ENCODE measurements around the gene CPT1B.

The CPT1B gene

DNA sequence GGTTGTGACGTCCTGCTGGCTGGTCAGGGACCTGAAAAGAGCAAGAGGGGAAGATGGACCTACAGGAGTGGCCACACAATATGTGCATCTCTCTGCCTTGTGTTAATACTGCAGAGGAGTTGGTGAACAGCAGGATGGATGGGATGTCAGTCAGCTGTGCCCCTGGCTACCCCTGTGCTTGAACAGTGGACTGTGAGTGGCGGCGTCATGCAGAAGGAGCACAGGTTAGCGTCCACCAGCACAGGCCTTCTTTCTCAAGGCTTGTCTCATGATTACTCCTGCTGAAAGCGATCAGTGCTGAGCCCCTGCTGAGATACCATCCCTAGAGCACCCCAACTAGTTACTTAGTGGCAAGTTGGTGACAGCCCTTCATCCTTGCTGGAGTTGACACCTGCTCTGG lies 8.2 kb upstream of the CPT1B start:
- no peaks in the 10 kb centered on the region for H3K36me3 ChIP-seq (ENCODE audit: control insufficient read depth, insufficient read depth, low read length)
- TF ChIP-seq, protein P1, sequence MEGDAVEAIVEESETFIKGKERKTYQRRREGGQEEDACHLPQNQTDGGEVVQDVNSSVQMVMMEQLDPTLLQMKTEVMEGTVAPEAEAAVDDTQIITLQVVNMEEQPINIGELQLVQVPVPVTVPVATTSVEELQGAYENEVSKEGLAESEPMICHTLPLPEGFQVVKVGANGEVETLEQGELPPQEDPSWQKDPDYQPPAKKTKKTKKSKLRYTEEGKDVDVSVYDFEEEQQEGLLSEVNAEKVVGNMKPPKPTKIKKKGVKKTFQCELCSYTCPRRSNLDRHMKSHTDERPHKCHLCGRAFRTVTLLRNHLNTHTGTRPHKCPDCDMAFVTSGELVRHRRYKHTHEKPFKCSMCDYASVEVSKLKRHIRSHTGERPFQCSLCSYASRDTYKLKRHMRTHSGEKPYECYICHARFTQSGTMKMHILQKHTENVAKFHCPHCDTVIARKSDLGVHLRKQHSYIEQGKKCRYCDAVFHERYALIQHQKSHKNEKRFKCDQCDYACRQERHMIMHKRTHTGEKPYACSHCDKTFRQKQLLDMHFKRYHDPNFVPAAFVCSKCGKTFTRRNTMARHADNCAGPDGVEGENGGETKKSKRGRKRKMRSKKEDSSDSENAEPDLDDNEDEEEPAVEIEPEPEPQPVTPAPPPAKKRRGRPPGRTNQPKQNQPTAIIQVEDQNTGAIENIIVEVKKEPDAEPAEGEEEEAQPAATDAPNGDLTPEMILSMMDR (IDR thresholded peaks at IDR 0.05; ENCODE audit: insufficient read depth, low read length, poor library complexity, severe bottlenecking), result no peak
- no peaks in the 10 kb centered on the region for H3K27me3 ChIP-seq (replicated peaks; ENCODE audit: control insufficient read depth, insufficient read depth, low read length)
- no peak overlapping the region for H3K4me3 ChIP-seq (replicated peaks; ENCODE audit: low read depth, low read length)
- no peak for DNase-seq (ENCODE audit: extremely low read depth, insufficient read length)

DNA sequence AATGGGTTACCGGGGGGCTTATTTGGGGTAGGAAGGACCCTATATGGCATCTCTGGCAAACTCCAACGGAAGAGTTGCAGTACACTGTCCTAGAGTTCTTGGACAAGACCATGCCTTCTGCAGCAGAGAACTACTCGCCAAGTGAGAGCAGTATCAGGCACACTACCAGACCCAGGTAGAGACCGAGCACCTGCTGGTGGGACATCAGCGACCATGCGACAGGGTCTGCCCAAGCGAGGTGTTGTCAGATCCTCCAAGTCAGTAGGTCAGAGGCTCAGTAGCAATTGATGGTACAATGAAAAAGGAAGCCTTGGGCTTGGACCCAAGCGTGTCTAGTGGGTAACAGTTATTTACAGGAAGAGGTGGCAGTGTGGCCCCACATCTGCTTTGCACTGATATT lies 7.6 kb upstream of the CPT1B start:
- TF ChIP-seq, protein P1 (IDR thresholded peaks at IDR 0.05; ENCODE audit: insufficient read depth, low read length, poor library complexity, severe bottlenecking), result no peak
- no peaks in the 10 kb centered on the region; the same call in 1 of the 2 replicates for H3K36me3 ChIP-seq (ENCODE audit: control insufficient read depth, insufficient read depth, low read length)
- DNase-seq (ENCODE audit: extremely low read depth, insufficient read length), result no peak
- no peaks in the 10 kb centered on the region for H3K27me3 ChIP-seq (replicated peaks; ENCODE audit: control insufficient read depth, insufficient read depth, low read length)
- no peak overlapping the region for H3K4me3 ChIP-seq (replicated peaks; ENCODE audit: low read depth, low read length)

DNA sequence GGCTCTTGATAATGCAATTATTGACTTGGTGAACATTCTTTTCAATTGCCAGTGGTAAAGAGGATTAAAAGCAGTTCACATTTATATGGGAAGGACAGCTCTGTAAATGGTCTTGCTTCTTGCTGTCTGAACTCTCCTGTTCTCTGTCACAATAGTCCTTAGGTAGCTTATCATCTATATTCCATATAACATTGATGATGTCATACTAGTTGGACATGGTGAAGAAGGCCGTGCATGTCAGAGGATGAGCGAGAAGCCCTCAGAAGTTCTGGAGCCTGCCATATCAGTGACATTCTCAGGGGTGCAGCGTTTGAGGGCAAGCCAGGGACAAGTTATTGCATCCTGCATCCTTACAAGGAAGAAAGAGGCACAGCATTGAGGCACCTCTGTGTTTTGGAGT lies 7.0 kb upstream of the CPT1B start:
- Histone ChIP-seq H3K27me3 (replicated peaks; ENCODE audit: control insufficient read depth, insufficient read depth, low read length) (no peaks in the 10 kb centered on the region), H3K36me3 (ENCODE audit: control insufficient read depth, insufficient read depth, low read length) (peaks cover 2% of the 10 kb centered on the region), H3K4me3 (replicated peaks; ENCODE audit: low read depth, low read length) (no peak overlapping the region)
- TF ChIP-seq, protein P1 (IDR thresholded peaks at IDR 0.05; ENCODE audit: insufficient read depth, low read length, poor library complexity, severe bottlenecking), result no peak
- no peak for DNase-seq (ENCODE audit: extremely low read depth, insufficient read length)

DNA sequence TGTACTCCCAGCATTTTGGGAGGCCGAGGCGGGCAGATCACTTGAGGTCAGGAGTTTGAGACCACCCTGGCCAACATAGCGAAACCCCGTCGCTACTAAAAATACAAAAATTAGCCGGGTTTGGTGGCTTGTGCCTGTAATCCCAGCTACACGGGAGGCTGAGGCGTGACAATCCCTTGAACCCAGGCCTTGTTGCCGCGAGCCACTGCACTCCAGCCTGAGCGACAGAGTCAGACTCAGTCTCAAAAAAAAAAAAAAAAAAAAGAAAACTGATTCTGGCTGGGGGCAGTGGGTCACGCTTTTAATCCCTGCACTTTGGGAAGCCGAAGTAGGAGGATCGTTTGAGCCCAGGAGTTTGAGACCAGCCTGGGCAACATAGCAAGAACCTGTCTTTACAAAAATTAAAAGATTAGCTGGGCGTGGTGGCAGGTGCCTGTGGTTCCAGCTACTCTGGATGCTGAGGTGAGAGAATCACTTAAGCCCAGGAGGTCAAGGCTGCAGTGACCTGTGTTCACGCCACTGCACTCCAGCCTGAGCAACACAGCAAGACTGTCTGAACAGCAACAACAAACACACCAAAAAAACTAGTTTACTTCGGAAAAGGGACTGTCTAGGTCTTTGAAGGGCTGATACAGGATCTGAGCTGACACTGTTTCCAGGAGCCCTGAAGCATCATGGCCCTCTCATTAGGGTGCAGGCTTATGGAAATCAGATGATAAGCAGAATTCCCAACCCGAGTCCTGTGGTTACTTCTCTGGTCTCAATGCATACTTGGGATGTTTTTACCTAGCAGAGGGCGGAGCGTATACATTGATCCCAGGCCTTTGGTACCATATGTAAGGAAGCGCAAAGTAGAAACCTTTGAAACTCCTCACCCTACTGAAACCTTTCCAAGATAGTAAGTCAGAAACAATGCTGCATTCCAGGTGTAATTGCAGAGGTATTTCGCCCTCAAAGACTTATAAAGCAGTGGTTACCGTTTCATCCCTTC lies 6.2 kb upstream of the CPT1B start:
- Histone ChIP-seq H3K36me3 (ENCODE audit: control insufficient read depth, insufficient read depth, low read length) (peaks cover 10% of the 10 kb centered on the region), H3K4me3 (replicated peaks; ENCODE audit: low read depth, low read length) (no peak overlapping the region), H3K27me3 (replicated peaks; ENCODE audit: control insufficient read depth, insufficient read depth, low read length) (no peaks in the 10 kb centered on the region)
- no peak for DNase-seq (ENCODE audit: extremely low read depth, insufficient read length)
- TF ChIP-seq, protein P1 (IDR thresholded peaks at IDR 0.05; ENCODE audit: insufficient read depth, low read length, poor library complexity, severe bottlenecking), result no peak

DNA sequence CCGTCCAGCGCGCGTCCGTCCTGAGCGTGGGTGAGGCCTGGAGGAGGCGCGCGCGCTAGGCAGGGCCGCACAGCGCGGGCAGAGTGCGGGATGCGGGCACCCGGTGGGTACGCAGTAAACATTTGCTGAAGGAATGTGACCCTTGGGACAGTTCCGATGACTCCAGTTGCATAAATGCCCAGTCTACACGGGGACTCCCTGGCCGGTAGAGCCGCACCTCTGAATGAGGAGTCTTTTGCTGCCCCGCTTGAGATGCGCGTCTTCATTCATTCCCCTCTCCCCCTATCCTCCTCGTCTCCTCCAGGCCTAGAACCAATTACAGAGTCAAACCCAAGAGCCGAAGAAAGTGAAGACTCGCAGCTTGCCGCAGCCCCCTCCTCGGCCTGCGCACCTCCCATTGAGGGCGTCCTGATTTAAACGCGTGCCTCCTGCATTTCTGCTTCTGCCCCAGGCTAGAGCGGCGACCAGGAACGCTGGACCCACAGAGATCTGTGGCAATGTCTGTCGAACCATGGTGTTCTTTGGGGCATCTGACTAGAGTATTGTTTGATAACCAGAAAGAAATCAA lies 5.2 kb upstream of the CPT1B start:
- Histone ChIP-seq H3K36me3 (ENCODE audit: control insufficient read depth, insufficient read depth, low read length) (peaks cover 13% of the 10 kb centered on the region), H3K4me3 (replicated peaks; ENCODE audit: low read depth, low read length) (peak overlapping the region; percentile 70)
- DNase-seq (ENCODE audit: extremely low read depth, insufficient read length), result no peak

More for the DNA sequence above, 5.2 kb upstream of the CPT1B start:
- TF ChIP-seq, protein P1 (IDR thresholded peaks at IDR 0.05; ENCODE audit: insufficient read depth, low read length, poor library complexity, severe bottlenecking), result peak; percentile 2
- H3K27me3 ChIP-seq (replicated peaks; ENCODE audit: control insufficient read depth, insufficient read depth, low read length), result no peaks in the 10 kb centered on the region
